Activated CD4-positive, alpha-beta T cell treated with anti-CD3 and anti-CD28 coated beads for 48 hours (primary cell): ENCODE measurements around the gene ITPRIP.

Source experiments
- DNase-seq: peaks from one replicate; pipeline ENCODE4 v3.0.0-alpha.2; 2020

Gene ITPRIP

DNA sequence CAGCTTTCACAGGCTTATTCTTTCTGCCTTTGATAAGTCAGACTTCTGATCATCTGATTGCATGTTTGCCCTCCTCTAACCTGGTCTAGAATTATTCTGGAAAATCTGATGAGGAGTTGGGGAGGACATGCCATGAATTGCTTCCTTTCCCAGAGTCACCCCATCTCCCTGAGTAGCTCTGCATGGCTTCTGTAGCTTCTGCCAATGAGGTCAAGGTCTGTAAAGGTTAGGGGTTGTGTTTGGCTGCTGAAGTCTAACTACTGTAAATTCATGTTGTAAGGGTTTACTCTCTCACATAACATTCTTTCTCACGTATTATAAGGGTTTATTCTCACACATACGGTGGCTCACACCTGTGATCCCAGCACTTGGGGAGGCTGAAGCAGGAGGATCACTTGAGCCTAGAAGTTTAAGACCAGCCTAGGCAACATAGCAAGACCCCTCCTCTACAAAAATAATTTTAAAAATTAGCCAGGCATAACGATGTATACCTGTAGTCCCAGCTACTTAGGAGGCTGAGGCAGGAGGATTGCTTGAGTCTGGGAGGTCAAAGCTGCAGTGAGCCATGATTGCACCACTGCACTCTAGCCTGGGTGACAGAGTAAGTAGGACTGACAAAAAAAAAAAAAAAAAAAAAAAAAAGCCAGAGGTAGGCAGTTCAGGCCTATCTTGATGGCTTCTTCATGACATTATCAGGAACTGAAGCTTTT is 58.6 kb downstream of the ITPRIP start:
- DNase-seq = no peak

DNA sequence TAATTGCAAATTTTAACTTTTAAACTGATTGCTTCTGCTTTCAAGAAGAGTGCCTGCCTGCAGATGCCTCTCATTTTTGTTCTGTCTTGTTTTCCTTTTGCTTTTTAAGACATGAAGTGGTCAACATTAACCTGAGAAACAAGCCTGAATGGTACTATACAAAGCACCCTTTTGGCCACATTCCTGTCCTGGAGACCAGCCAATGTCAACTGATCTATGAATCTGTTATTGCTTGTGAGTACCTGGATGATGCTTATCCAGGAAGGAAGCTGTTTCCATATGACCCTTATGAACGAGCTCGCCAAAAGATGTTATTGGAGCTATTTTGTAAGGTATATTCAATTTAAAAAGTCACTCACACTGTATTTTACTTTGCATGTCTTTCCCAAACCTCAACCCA is 60.5 kb downstream of the ITPRIP start:
- DNase-seq = no peak

- DNase-seq = no peak
Observed at GRCh38 chr10:104276192-104276591, 62.1 kb downstream of the ITPRIP start.

DNA sequence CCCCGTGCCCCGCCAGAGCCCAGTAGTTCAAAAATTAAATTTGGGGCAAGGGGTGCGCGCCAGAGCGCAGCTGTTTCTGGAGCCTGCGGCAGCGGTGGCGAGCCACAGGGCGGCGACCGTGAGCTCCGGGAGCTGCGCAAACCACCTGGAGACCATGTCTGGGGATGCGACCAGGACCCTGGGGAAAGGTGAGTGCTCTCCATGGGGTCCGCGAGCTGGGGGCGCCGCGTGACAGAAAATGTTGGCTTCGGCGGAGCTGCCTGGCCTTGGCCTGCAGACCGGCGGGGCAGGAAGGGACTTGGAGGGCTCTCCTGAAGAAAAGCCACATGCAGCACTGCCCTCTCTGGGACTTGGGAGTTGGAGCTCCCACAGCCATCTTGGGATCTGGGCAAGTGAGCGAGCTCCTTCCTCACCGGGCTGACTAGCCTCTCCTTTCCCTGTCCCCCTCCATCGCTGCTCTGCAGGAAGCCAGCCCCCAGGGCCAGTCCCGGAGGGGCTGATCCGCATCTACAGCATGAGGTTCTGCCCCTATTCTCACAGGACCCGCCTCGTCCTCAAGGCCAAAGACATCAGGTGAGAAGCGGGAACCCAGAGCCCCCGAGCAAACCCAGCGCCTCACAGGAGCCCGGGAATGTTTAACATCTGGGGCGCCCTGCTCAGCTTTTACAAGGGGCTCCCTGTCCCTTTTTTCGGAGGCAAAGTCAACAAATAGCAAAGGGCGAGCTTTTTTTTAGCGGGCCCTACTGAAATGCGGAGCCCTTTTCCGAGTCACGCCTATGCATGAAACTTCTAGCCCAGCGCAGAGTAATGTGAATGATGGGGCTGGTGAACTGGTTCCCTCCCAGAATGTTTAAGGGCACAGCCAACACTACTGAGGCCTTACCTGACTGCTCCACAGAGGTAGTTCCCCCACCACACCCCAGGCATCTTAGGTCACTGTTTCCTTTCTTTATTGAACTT is 63.2 kb downstream of the ITPRIP start:
- peak; percentile 71 for DNase-seq

DNA sequence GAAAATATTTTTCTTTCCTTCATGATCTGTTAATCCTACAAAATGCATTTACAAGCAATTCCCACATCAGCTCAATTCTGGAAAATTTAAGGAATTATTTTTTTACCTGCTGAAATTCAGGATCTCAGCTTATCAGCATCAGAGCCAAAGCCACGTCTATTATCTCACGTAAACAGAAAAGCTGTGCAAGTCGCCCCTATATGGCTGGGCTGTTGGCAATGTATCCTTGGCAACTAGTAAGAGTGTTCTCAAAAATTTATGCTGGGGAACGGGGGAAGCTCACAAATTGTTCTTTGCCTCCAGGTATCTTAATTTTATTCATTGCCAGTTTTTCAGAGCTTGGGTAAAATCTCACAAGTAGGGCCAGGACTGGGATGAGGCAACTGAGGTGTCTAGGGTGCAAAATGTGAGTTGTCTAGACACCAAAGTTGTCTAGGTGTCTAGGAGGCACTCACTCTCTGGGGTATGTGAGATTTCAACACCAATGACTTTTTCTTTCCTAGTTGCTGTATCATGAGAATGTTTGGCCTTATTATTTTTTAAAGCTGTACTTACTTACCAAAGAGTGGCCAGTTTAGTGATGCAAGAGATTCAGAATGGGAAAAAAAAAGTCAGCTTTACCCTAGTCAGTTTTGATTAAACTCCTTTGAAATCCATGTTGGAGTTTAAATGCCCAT is 64.2 kb downstream of the ITPRIP start:
- no peak for DNase-seq

GRCh38 chr10:104273286-104273685 is 65.0 kb downstream of the ITPRIP start:
- no peak for DNase-seq

DNA sequence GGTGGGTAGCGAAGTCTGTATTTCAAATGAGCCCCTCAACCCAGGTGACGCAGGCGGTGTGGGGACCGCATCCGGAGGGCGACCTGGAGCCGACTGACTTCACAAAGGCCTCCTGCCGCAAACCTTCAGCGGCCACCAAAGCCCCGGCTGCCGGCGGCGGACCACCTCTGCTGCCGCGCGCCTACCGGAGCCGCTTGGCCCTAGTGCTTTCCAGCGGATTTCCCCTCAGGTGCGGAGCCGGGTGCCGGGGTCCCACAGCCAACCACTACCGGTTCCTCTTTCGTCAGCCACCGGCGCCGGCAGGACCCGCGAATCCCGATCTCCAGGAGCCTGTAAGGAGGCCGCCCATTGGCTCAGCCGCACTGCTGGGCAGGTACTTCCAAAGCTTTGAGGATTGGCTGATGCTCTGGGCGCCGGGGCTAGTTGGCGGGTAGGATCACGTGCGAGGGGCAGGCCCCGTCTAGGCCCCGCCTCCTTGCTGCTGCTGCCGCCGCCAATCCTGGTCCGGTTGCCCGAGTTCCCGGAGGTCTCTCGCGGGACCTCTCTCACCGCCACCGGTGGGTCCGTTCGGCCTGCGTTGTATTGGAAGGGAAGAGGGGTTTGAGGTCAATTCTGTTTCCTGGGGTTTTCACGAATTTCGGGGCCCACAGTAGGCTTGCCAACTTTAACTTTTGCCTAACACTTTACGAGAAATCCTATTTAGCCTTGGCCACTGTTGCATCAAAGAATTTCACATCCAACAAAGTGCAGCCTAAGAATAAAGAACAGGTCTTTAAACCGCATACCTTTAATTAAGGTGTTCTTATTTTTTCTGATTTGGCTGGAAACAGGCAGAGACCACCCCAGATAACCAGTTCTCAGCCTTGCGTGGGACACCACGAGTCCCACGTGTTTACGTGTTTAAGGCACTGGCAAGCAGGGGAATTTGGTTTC is 69.3 kb downstream of the ITPRIP start, which contains the start of gene GSTO2:
TSS of gene GSTO2 (plus strand) at position 472 of the 933 bp plus-strand sequence. CDS start 5,732 bp downstream, outside the sequence.
- DNase-seq = peak; percentile 99

DNA sequence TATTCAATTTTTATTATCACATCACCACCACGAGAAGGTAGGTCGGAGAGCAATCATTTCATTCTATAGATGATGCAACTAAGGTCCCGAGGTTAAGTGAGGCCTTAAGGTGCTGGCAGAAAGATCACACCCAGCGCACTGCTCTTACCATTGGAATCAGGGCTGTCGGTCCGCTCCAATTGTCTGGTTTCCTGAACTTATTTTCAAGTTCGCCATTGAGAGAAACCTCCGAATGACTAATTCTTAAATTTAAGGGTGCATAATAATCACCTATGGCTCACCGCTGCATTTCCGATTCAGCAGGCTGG is 69.9 kb downstream of the ITPRIP start:
- DNase-seq = no peak

- peak; percentile 56 for DNase-seq
Observed at GRCh38 chr10:104267721-104268404, 70.4 kb downstream of the ITPRIP start.

GRCh38 chr10:104264783-104265182 is 73.5 kb downstream of the ITPRIP start:
- DNase-seq = no peak

- no peak for DNase-seq
Observed at GRCh38 chr10:104262055-104262454, 76.2 kb downstream of the ITPRIP start.

DNA sequence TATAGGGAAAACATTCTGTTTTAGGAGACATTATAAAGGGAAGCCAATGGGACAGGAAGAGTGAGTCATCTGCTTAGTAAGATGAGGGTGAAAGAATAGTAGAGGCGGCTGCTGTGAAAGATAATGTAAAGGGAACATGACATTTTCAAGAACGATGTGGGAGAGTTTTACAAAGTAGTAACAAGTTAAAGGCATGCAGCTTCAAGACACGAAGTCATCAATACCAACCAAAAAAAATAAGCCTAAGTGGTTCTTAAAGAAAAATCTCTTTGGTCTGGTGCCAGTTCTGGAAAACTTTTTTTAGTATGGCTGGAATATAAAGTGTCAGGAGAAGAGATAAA is 77.5 kb downstream of the ITPRIP start:
- no peak for DNase-seq

GRCh38 chr10:104259999-104260774 is 78.1 kb downstream of the ITPRIP start:
- DNase-seq = no peak
